OCI-LY7 (cell line): Measurements from ENCODE around the gene MFAP1. TPM values are rescaled to one million over a fixed set of nuclear protein-coding genes. Genes with fewer than 3 reads are reported as not detected.

Source experiments
- BruUV-seq: library from RNA; stranded (reverse); fragments of 400-500 nt; replicated peaks from 2 replicates; lab custom pipeline; 2021; lab: Mats Ljungman, UMichigan
- CTCF ChIA-PET: fragments of 300-600 bp; sonication (Branson Sonifier 250); formaldehyde crosslinking; loops from one replicate; lab custom pipeline; 2022; ENCODE audit warnings: antibody characterized with exemption; ENCODE audit not compliant: unreplicated experiment; lab: Charles Lee
- POLR2A ChIA-PET: fragments of 300-600 bp; sonication (Branson Sonifier 250); formaldehyde crosslinking; loops from one replicate; lab custom pipeline; 2022; ENCODE audit warnings: antibody characterized with exemption; lab: Charles Lee
- DNase-seq: peaks from one replicate; pipeline ENCODE4 v3.0.0-alpha.2; 2015; ENCODE audit warnings: low spot score
- H2AFZ ChIP-seq: fragments of 200-600 bp; sonication (generic), shearing (Covaris generic); 2 replicates; pipeline ENCODE4 v1.6.1; 2014; ENCODE audit warnings: mild to moderate bottlenecking, antibody characterized with exemption, low read length, moderate library complexity
- H3K27ac ChIP-seq: fragments of 200-600 bp; sonication (generic); 2 replicates; pipeline ENCODE4 v1.5.1; 2014; ENCODE audit warnings: mixed run types, low read depth, mild to moderate bottlenecking, moderate library complexity, low read length, inconsistent platforms; ENCODE audit not compliant: poor library complexity, severe bottlenecking
- H3K36me3 ChIP-seq: fragments of 200-600 bp; sonication (generic); 2 replicates; pipeline ENCODE4 v1.6.1; 2014; ENCODE audit warnings: mild to moderate bottlenecking, antibody characterized with exemption, low read length, moderate library complexity, mixed read lengths; ENCODE audit not compliant: insufficient read depth
- H3K4me1 ChIP-seq: fragments of 200-600 bp; sonication (generic); 2 replicates; pipeline ENCODE4 v1.5.1; 2014; ENCODE audit warnings: mild to moderate bottlenecking, low read length; ENCODE audit not compliant: insufficient read depth, poor library complexity, severe bottlenecking
- H3K4me2 ChIP-seq: fragments of 200-600 bp; sonication (generic); 2 replicates; pipeline ENCODE4 v1.6.1; 2014; ENCODE audit warnings: mild to moderate bottlenecking, low read length
- H3K4me3 ChIP-seq: fragments of 200-600 bp; sonication (generic); 2 replicates; pipeline ENCODE4 v1.5.1; 2014; ENCODE audit warnings: mild to moderate bottlenecking, low read depth, low read length; ENCODE audit not compliant: poor library complexity, severe bottlenecking
- H3K79me2 ChIP-seq: fragments of 200-600 bp; sonication (generic); 2 replicates; pipeline ENCODE4 v1.6.1; 2016; ENCODE audit warnings: low read depth, mild to moderate bottlenecking, low read length, moderate library complexity, mixed read lengths; ENCODE audit not compliant: insufficient read depth
- H3K9me2 ChIP-seq: fragments of 200-600 bp; sonication (generic); 2 replicates; pipeline ENCODE4 v1.6.1; 2016; ENCODE audit warnings: mild to moderate bottlenecking, low read length, mixed read lengths; ENCODE audit not compliant: insufficient read depth
- H3K9me3 ChIP-seq: fragments of 200-600 bp; sonication (generic); 2 replicates; pipeline ENCODE4 v1.6.1; 2014; ENCODE audit warnings: mild to moderate bottlenecking, mixed run types, low read length, mixed read lengths
- H4K20me1 ChIP-seq: fragments of 200-600 bp; sonication (generic); 2 replicates; pipeline ENCODE4 v1.6.1; 2014; ENCODE audit warnings: mild to moderate bottlenecking, antibody characterized with exemption, low read length, moderate library complexity, mixed read lengths; ENCODE audit not compliant: insufficient read depth
- EZH2phosphoT487 ChIP-seq: fragments of 200-600 bp; sonication (generic); IDR thresholded peaks from 2 replicates; pipeline ENCODE4 v1.6.1; 2018; ENCODE audit warnings: low read depth, borderline replicate concordance, mild to moderate bottlenecking, mixed run types, antibody characterized with exemption, low read length, moderate library complexity, mixed read lengths
- intact Hi-C: fragments of 100-400 bp; cut with micrococcal nuclease; formaldehyde crosslinking; loops from one replicate; pipeline ENCODE4 v1.10.0; 2022; ENCODE audit not compliant: unreplicated experiment
- total RNA-seq, 2 experiments: library from RNA; depleted of rRNA in 1 of 2; stranded (reverse); fragments of >200 nt in 1 of 2; shearing (Covaris generic) in 1 of 2; gene quantifications; 2 replicates each; pipeline ENCODE4 v1.2.3, GENCODE V29; 2014 to 2022
- TF ChIP-seq, protein P1 (sequence below): fragments of 200-600 bp; sonication (generic); conservative IDR thresholded peaks from 2 replicates; pipeline ENCODE4 v1.5.1; 2014; ENCODE audit warnings: mild to moderate bottlenecking, antibody characterized with exemption, low read length, moderate library complexity, mixed read lengths

MFAP1 gene
- total RNA-seq, 2 experiments from 2014 or later, result 25.3 to 72.1 TPM

DNA sequence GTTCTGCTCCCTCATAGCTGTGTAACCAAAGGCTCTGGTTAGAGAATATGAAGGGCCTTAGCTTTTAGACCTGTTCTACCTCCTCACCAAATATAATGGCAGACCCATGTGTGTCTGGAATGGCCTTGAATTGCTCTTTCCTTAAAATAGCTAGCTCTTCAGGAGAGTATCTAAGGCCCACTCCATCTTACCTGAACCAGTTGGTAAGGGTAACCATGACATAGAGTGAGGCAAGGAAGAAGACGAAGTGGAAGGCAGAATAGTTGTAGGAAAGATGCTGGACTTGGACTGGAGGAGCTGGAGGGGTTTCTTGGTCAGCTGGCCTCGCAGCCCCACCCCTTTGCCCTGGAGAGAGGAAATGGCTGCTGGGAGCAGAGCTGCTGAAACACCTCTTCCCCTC lies 29.3 kb downstream of the MFAP1 start:
- intact Hi-C loops, result no loop called here
- TF ChIP-seq EZH2phosphoT487, result no peak
- TF ChIP-seq, protein P1, sequence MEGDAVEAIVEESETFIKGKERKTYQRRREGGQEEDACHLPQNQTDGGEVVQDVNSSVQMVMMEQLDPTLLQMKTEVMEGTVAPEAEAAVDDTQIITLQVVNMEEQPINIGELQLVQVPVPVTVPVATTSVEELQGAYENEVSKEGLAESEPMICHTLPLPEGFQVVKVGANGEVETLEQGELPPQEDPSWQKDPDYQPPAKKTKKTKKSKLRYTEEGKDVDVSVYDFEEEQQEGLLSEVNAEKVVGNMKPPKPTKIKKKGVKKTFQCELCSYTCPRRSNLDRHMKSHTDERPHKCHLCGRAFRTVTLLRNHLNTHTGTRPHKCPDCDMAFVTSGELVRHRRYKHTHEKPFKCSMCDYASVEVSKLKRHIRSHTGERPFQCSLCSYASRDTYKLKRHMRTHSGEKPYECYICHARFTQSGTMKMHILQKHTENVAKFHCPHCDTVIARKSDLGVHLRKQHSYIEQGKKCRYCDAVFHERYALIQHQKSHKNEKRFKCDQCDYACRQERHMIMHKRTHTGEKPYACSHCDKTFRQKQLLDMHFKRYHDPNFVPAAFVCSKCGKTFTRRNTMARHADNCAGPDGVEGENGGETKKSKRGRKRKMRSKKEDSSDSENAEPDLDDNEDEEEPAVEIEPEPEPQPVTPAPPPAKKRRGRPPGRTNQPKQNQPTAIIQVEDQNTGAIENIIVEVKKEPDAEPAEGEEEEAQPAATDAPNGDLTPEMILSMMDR, result no peak
- CTCF ChIA-PET, result interaction anchor here (1.3 kb wide), 1 partner anchor 19 kb away, joined by 5 read pairs; the partner anchor contains the start of gene ELL3
- POLR2A ChIA-PET, result interaction anchor here (0.5 to 2.9 kb wide), 5 partner anchors 9 to 33 kb away, joined by 3 to 14 read pairs (median 4); partner anchors contain the start of gene MFAP1
- peaks cover 87% of the 10 kb centered on the region for H3K4me1 ChIP-seq
- no peaks in the 10 kb centered on the region for H3K9me2 ChIP-seq
- peaks cover 32% of the 10 kb centered on the region for H3K79me2 ChIP-seq
- DNase-seq, result no peak
- peaks cover 17% of the 10 kb centered on the region for H4K20me1 ChIP-seq
- no peak overlapping the region for H2AFZ ChIP-seq
- BruUV-seq, result no TSS peak
- H3K27ac ChIP-seq, result peak overlapping the region; percentile 97
- H3K4me3 ChIP-seq, result no peak overlapping the region
- no peaks in the 10 kb centered on the region for H3K9me3 ChIP-seq
- H3K4me2 ChIP-seq, result peak overlapping the region; percentile 97
- H3K36me3 ChIP-seq, result peaks cover 62% of the 10 kb centered on the region

DNA sequence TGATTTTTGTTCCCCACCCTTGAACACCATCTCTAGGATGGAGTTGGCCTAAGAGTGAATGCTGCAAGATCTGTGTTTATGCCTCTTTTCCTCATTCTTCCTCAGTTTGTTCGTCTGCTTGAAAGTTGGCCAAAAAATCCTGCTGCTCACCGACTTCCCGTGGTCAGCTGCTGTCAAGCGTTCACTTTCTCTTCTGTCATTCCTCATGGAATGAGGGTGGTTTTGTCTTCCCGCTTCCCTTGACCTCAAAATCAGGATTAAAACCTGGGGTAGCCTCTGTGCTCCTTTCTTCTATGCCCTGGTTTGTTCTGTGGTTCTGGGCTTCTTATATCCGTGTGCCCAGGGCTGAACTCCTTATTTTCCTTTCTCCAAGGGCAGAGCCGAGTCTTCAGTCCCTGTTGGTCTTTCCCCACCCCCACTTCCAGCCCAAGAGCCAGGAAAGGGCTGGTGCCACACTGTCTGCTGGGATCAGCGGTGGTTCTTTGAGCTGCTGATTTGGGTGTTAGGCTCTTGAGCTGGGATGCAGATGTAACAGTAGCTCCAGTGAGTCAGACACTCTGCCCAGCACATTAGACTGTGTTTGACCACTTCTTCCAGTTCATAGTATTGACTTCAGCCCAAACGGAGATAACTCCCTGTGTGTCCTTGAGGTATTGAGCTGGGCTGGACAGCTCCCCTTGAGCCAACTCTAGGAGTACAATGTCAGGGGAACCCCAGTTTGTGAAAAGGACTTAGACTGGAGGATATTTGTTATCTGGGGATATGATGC lies 30.0 kb downstream of the MFAP1 start:
- BruUV-seq, result no TSS peak
- Histone ChIP-seq H2AFZ (no peak overlapping the region), H3K36me3 (peaks cover 55% of the 10 kb centered on the region), H3K79me2 (peaks cover 32% of the 10 kb centered on the region), H3K27ac (peak overlapping the region; percentile 97), H3K4me1 (peaks cover 87% of the 10 kb centered on the region), H4K20me1 (peaks cover 17% of the 10 kb centered on the region), H3K4me3 (peak overlapping the region; percentile 97), H3K9me2 (no peaks in the 10 kb centered on the region), H3K4me2 (peak overlapping the region; percentile 97), H3K9me3 (no peaks in the 10 kb centered on the region)
- ChIA-PET POLR2A (interaction anchor here (0.6 to 1.9 kb wide), 5 partner anchors 14 to 38 kb away, joined by 3 to 12 read pairs (median 5); partner anchors contain the start of genes ELL3 and MFAP1), CTCF (interaction anchor here (1.3 kb wide), 1 partner anchor 18 kb away, joined by 5 read pairs; the partner anchor contains the start of gene ELL3)
- TF ChIP-seq EZH2phosphoT487, result no peak
- TF ChIP-seq, protein P1, result no peak
- no peak for DNase-seq
- intact Hi-C loops, result no loop called here
